OCI-LY7 (cell line): ENCODE data around the gene KMT2B. TPM values are rescaled to one million over a fixed set of nuclear protein-coding genes. Genes with fewer than 3 reads are reported as not detected.

Experiments used
- BruUV-seq: library from RNA; stranded (reverse); fragments of 400-500 nt; replicated peaks from 2 replicates; lab custom pipeline; 2021; lab: Mats Ljungman, UMichigan
- CTCF ChIA-PET: fragments of 300-600 bp; sonication (Branson Sonifier 250); formaldehyde crosslinking; loops from one replicate; lab custom pipeline; 2022; ENCODE audit warnings: antibody characterized with exemption; ENCODE audit not compliant: unreplicated experiment; lab: Charles Lee
- POLR2A ChIA-PET: fragments of 300-600 bp; sonication (Branson Sonifier 250); formaldehyde crosslinking; loops from one replicate; lab custom pipeline; 2022; ENCODE audit warnings: antibody characterized with exemption; lab: Charles Lee
- DNase-seq: peaks from one replicate; pipeline ENCODE4 v3.0.0-alpha.2; 2015; ENCODE audit warnings: low spot score
- H2AFZ ChIP-seq: fragments of 200-600 bp; sonication (generic), shearing (Covaris generic); 2 replicates; pipeline ENCODE4 v1.6.1; 2014; ENCODE audit warnings: mild to moderate bottlenecking, antibody characterized with exemption, low read length, moderate library complexity
- H3K27ac ChIP-seq: fragments of 200-600 bp; sonication (generic); 2 replicates; pipeline ENCODE4 v1.5.1; 2014; ENCODE audit warnings: mixed run types, low read depth, mild to moderate bottlenecking, moderate library complexity, low read length, inconsistent platforms; ENCODE audit not compliant: poor library complexity, severe bottlenecking
- H3K36me3 ChIP-seq: fragments of 200-600 bp; sonication (generic); 2 replicates; pipeline ENCODE4 v1.6.1; 2014; ENCODE audit warnings: mild to moderate bottlenecking, antibody characterized with exemption, low read length, moderate library complexity, mixed read lengths; ENCODE audit not compliant: insufficient read depth
- H3K4me1 ChIP-seq: fragments of 200-600 bp; sonication (generic); 2 replicates; pipeline ENCODE4 v1.5.1; 2014; ENCODE audit warnings: mild to moderate bottlenecking, low read length; ENCODE audit not compliant: insufficient read depth, poor library complexity, severe bottlenecking
- H3K4me2 ChIP-seq: fragments of 200-600 bp; sonication (generic); 2 replicates; pipeline ENCODE4 v1.6.1; 2014; ENCODE audit warnings: mild to moderate bottlenecking, low read length
- H3K4me3 ChIP-seq: fragments of 200-600 bp; sonication (generic); 2 replicates; pipeline ENCODE4 v1.5.1; 2014; ENCODE audit warnings: mild to moderate bottlenecking, low read depth, low read length; ENCODE audit not compliant: poor library complexity, severe bottlenecking
- H3K79me2 ChIP-seq: fragments of 200-600 bp; sonication (generic); 2 replicates; pipeline ENCODE4 v1.6.1; 2016; ENCODE audit warnings: low read depth, mild to moderate bottlenecking, low read length, moderate library complexity, mixed read lengths; ENCODE audit not compliant: insufficient read depth
- H3K9me2 ChIP-seq: fragments of 200-600 bp; sonication (generic); 2 replicates; pipeline ENCODE4 v1.6.1; 2016; ENCODE audit warnings: mild to moderate bottlenecking, low read length, mixed read lengths; ENCODE audit not compliant: insufficient read depth
- H3K9me3 ChIP-seq: fragments of 200-600 bp; sonication (generic); 2 replicates; pipeline ENCODE4 v1.6.1; 2014; ENCODE audit warnings: mild to moderate bottlenecking, mixed run types, low read length, mixed read lengths
- H4K20me1 ChIP-seq: fragments of 200-600 bp; sonication (generic); 2 replicates; pipeline ENCODE4 v1.6.1; 2014; ENCODE audit warnings: mild to moderate bottlenecking, antibody characterized with exemption, low read length, moderate library complexity, mixed read lengths; ENCODE audit not compliant: insufficient read depth
- EZH2phosphoT487 ChIP-seq: fragments of 200-600 bp; sonication (generic); IDR thresholded peaks from 2 replicates; pipeline ENCODE4 v1.6.1; 2018; ENCODE audit warnings: low read depth, borderline replicate concordance, mild to moderate bottlenecking, mixed run types, antibody characterized with exemption, low read length, moderate library complexity, mixed read lengths
- intact Hi-C: fragments of 100-400 bp; cut with micrococcal nuclease; formaldehyde crosslinking; loops from one replicate; pipeline ENCODE4 v1.10.0; 2022; ENCODE audit not compliant: unreplicated experiment
- total RNA-seq, 2 experiments: library from RNA; depleted of rRNA in 1 of 2; stranded (reverse); fragments of >200 nt in 1 of 2; shearing (Covaris generic) in 1 of 2; gene quantifications; 2 replicates each; pipeline ENCODE4 v1.2.3, GENCODE V29; 2014 to 2022
- TF ChIP-seq, protein P1 (sequence below): fragments of 200-600 bp; sonication (generic); conservative IDR thresholded peaks from 2 replicates; pipeline ENCODE4 v1.5.1; 2014; ENCODE audit warnings: mild to moderate bottlenecking, antibody characterized with exemption, low read length, moderate library complexity, mixed read lengths

KMT2B gene
- total RNA-seq, 2 experiments from 2014 or later, result 25.2 to 56.2 TPM

GRCh38 chr19:35784503-35785338, 66.9 kb downstream of the KMT2B start:
- ChIA-PET CTCF (interaction anchor here (0.6 kb wide), 1 partner anchor 8 kb away, joined by 7 read pairs; no protein-coding TSS in a partner anchor), POLR2A (no interaction called here)
- H3K4me3 ChIP-seq, result no peak overlapping the region
- peaks cover 5% of the 10 kb centered on the region; the same call in 1 of the 2 replicates for H3K36me3 ChIP-seq
- H3K9me2 ChIP-seq, result no peaks in the 10 kb centered on the region
- H3K27ac ChIP-seq, result no peak overlapping the region
- intact Hi-C loops, result no loop called here
- TF ChIP-seq, protein P1, sequence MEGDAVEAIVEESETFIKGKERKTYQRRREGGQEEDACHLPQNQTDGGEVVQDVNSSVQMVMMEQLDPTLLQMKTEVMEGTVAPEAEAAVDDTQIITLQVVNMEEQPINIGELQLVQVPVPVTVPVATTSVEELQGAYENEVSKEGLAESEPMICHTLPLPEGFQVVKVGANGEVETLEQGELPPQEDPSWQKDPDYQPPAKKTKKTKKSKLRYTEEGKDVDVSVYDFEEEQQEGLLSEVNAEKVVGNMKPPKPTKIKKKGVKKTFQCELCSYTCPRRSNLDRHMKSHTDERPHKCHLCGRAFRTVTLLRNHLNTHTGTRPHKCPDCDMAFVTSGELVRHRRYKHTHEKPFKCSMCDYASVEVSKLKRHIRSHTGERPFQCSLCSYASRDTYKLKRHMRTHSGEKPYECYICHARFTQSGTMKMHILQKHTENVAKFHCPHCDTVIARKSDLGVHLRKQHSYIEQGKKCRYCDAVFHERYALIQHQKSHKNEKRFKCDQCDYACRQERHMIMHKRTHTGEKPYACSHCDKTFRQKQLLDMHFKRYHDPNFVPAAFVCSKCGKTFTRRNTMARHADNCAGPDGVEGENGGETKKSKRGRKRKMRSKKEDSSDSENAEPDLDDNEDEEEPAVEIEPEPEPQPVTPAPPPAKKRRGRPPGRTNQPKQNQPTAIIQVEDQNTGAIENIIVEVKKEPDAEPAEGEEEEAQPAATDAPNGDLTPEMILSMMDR, result no peak
- TF ChIP-seq EZH2phosphoT487, result no peak
- no peaks in the 10 kb centered on the region for H3K79me2 ChIP-seq
- no peaks in the 10 kb centered on the region for H4K20me1 ChIP-seq
- DNase-seq, result no peak
- H3K9me3 ChIP-seq, result no peaks in the 10 kb centered on the region
- no peaks in the 10 kb centered on the region for H3K4me1 ChIP-seq
- BruUV-seq, result no TSS peak
- no peak overlapping the region for H3K4me2 ChIP-seq
- no peak overlapping the region for H2AFZ ChIP-seq

GRCh38 chr19:35785339-35785627, 67.5 kb downstream of the KMT2B start:
- no peak for DNase-seq
- intact Hi-C loops, result no loop called here
- no peaks in the 10 kb centered on the region for H4K20me1 ChIP-seq
- H3K9me2 ChIP-seq, result no peaks in the 10 kb centered on the region
- no peaks in the 10 kb centered on the region for H3K79me2 ChIP-seq
- no peak overlapping the region for H3K4me3 ChIP-seq
- no peak overlapping the region for H2AFZ ChIP-seq
- ChIA-PET POLR2A (interaction anchor here (0.6 kb wide), 1 partner anchor 50 kb away, joined by 5 read pairs; no protein-coding TSS in a partner anchor), CTCF (interaction anchor here (0.6 kb wide), 1 partner anchor 9 kb away, joined by 7 read pairs; no protein-coding TSS in a partner anchor)
- TF ChIP-seq, protein P1, result no peak
- no peak for TF ChIP-seq EZH2phosphoT487
- H3K36me3 ChIP-seq, result peaks cover 5% of the 10 kb centered on the region; the same call in 1 of the 2 replicates
- H3K27ac ChIP-seq, result no peak overlapping the region
- no peaks in the 10 kb centered on the region for H3K9me3 ChIP-seq
- H3K4me1 ChIP-seq, result no peaks in the 10 kb centered on the region
- no TSS peak for BruUV-seq
- H3K4me2 ChIP-seq, result no peak overlapping the region
